Cardiac muscle cell (in vitro differentiated cells and primary cell): ENCODE results near the gene ZC3H12C. TPM values are rescaled to one million over a fixed set of nuclear protein-coding genes. Genes with fewer than 3 reads are reported as not detected.

Source experiments
- DNase-seq, 2 donors: peaks; one replicate each; pipeline versions ENCODE4 v3.0.0 to v3.0.0-alpha.2; 2010 to 2017; ENCODE audit warnings: low read depth in 1 of 2, low spot score in 1 of 2
- H3K27ac ChIP-seq: fragments of 200-600 bp; sonication (generic); 2 replicates; pipeline ENCODE4 v1.5.1; 2016
- H3K27me3 ChIP-seq: fragments of 200-600 bp; sonication (generic); 2 replicates; pipeline ENCODE4 v1.6.0; 2016; ENCODE audit warnings: control low read depth
- H3K36me3 ChIP-seq: fragments of 200-600 bp; sonication (generic); 2 replicates; pipeline ENCODE4 v1.5.1; 2016; ENCODE audit warnings: control low read depth
- H3K4me1 ChIP-seq: fragments of 200-600 bp; sonication (generic); 2 replicates; pipeline ENCODE4 v1.8.1; 2017; ENCODE audit warnings: low read depth, mild to moderate bottlenecking, mixed run types
- H3K4me3 ChIP-seq: fragments of 200-600 bp; sonication (generic); 2 replicates; pipeline ENCODE4 v1.5.1; 2016; ENCODE audit warnings: mild to moderate bottlenecking
- H3K9me3 ChIP-seq: fragments of 200-600 bp; sonication (generic); 2 replicates; pipeline ENCODE4 v1.5.1; 2017; ENCODE audit warnings: low read depth, mild to moderate bottlenecking, control low read depth
- polyA plus RNA-seq: library from polyadenylated mRNA; unstranded; fragments of >200 nt; fragmentation: Nextera tagmentation; extraction: Ambion mirVana; gene quantifications from 2 replicates; pipeline ENCODE4 v1.2.1, GENCODE V29; 2016
- total RNA-seq: library from RNA; depleted of rRNA; stranded (reverse); fragments of >200 nt; gene quantifications from 2 replicates; pipeline ENCODE4 v1.2.3, GENCODE V29; 2016
- TF ChIP-seq, protein P1 (sequence below): IDR thresholded peaks from 2 replicates; pipeline ENCODE4 v1.5.1; 2012; ENCODE audit warnings: low read depth, mild to moderate bottlenecking, low read length

Gene ZC3H12C
- total and polyA plus RNA-seq, 2 experiments from 2014 or later, result 1.0 to 7.1 TPM

DNA sequence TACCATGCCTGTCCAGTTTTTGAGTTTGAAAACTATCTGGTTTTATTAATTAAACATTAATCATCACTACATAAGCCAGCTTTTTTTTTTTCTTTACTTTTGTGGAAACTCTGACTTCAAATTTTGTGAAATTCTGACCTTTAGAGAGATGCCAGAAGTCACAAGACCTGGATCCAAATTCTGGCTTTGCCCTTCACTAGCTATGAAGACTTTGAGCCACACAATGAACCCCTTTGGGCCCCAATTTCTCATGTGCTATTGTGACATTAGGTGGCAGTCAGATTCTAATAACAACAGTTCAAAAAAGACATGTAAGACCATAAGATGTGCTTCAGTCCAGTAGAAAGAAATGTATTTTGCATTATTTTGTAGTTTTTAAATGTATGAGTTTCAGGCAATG is 60.3 kb downstream of the ZC3H12C start:
- no peaks in the 10 kb centered on the region for H3K9me3 ChIP-seq
- no peak overlapping the region for H3K27ac ChIP-seq
- DNase-seq, result no peak
- H3K27me3 ChIP-seq, result no peaks in the 10 kb centered on the region
- no peaks in the 10 kb centered on the region for H3K36me3 ChIP-seq
- TF ChIP-seq, protein P1, sequence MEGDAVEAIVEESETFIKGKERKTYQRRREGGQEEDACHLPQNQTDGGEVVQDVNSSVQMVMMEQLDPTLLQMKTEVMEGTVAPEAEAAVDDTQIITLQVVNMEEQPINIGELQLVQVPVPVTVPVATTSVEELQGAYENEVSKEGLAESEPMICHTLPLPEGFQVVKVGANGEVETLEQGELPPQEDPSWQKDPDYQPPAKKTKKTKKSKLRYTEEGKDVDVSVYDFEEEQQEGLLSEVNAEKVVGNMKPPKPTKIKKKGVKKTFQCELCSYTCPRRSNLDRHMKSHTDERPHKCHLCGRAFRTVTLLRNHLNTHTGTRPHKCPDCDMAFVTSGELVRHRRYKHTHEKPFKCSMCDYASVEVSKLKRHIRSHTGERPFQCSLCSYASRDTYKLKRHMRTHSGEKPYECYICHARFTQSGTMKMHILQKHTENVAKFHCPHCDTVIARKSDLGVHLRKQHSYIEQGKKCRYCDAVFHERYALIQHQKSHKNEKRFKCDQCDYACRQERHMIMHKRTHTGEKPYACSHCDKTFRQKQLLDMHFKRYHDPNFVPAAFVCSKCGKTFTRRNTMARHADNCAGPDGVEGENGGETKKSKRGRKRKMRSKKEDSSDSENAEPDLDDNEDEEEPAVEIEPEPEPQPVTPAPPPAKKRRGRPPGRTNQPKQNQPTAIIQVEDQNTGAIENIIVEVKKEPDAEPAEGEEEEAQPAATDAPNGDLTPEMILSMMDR, result no peak
- peaks cover 4% of the 10 kb centered on the region for H3K4me1 ChIP-seq
- H3K4me3 ChIP-seq, result no peak overlapping the region

DNA sequence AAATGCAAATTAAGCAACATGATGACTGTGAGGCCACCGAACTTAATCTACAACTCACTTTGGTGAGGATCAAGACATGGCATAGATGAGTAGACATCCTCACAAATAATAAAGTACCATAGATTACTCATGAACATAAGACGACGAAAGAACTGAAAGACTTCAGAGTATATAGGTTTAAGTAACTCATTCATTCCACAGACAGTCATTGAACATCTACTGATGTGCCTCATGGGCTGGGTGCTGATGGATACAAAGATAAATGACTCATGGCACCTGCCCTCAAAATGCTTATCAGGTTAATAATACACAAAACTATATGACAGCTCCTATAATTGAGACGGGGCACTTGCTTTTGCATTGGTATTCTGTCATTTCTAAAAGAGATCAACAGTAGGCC is 63.3 kb downstream of the ZC3H12C start:
- H3K4me1 ChIP-seq, result peaks cover 4% of the 10 kb centered on the region
- H3K27ac ChIP-seq, result no peak overlapping the region
- TF ChIP-seq, protein P1, result no peak
- DNase-seq, result no peak
- no peaks in the 10 kb centered on the region for H3K9me3 ChIP-seq
- H3K27me3 ChIP-seq, result no peaks in the 10 kb centered on the region
- no peaks in the 10 kb centered on the region for H3K36me3 ChIP-seq
- H3K4me3 ChIP-seq, result no peak overlapping the region

DNA sequence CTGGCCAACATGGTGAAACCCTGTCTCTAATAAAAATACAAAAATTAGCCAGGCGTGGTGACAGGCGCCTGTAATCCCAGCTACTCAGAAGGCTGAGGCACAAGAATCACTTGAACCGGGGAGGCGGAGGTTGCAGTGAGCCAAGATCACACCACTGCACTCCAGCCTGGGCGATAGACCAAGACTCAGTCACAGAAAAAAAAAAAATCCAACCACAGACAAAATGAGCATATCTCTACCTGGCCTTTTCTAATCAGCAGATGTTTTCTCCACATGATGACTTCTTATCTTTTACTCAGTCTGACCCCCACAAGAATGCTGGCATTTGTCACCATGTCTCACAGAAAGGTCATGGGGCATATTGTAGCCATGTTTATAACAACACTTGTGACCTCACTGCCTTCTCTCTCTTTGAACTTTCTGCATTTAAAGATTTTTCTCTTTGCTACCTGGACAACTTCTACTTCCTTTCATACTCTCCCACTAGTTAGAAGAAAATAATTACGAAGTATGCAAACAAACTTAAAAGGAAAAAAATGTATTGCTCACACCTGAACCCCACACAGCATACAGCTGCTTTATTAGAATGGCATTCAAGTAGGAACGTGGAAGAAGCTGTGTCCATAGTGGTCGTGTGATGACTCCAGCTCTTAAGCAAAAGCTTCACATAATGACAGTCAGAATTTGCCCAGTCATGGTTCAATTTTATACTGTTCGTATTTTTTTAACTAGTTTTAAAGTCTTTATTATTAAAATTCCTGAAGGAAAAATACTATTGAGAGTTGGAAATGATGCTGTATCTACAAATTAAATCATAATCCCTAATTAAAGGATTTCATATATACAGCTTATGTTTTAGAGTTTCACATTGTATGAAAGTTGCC is 65.4 kb downstream of the ZC3H12C start:
- no peak overlapping the region for H3K4me3 ChIP-seq
- no peaks in the 10 kb centered on the region for H3K27me3 ChIP-seq
- peaks cover 4% of the 10 kb centered on the region for H3K4me1 ChIP-seq
- no peaks in the 10 kb centered on the region for H3K9me3 ChIP-seq
- TF ChIP-seq, protein P1, result no peak
- no peak for DNase-seq
- H3K36me3 ChIP-seq, result no peaks in the 10 kb centered on the region
- no peak overlapping the region for H3K27ac ChIP-seq

DNA sequence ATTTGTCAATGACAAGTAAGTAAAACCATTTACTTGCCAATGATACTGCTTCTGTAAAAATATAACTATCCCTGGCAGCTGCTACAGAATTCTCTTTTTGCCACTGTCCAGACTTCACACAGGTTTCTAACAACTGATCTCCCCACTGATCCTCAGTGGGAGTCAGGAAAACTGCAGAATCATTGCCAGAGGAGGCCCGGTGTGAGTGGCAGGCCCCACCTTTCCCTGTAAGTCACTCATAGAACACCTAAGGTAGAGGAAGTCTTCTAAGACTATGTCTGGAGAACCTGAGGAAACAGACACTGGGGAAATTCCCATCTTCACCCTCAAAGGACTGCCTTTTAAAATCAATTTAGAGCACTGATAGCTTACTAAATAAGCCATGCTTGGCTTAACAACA is 66.3 kb downstream of the ZC3H12C start:
- H3K27me3 ChIP-seq, result no peaks in the 10 kb centered on the region

DNA sequence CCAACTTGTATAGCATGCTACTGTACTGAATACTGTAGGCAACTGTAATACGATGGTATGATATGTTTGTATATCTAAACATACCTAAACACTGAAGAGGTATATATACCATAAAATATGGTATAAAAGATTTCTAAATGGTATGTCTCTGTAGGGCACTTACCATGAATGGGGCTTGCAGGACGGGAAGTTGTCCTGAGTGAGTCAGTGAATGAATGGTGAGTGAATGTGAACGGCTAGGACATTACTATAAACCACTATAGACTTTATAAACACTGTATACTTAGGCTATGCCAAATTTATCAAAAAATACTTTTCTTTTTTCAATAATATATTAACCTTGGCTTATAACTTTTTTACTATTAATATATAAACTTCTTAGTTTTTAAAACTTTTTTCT is 66.8 kb downstream of the ZC3H12C start:
- Histone ChIP-seq H3K27ac (no peak overlapping the region), H3K4me1 (peaks cover 4% of the 10 kb centered on the region), H3K9me3 (no peaks in the 10 kb centered on the region), H3K4me3 (no peak overlapping the region), H3K36me3 (no peaks in the 10 kb centered on the region), H3K27me3 (no peaks in the 10 kb centered on the region)
- TF ChIP-seq, protein P1, result no peak
- DNase-seq, result peak in 1 of 2 donors; percentile 35

More for the DNA sequence above, 66.3 kb downstream of the ZC3H12C start:
- no peak for DNase-seq
- Histone ChIP-seq H3K27ac (no peak overlapping the region), H3K9me3 (no peaks in the 10 kb centered on the region), H3K36me3 (no peaks in the 10 kb centered on the region), H3K4me1 (peaks cover 4% of the 10 kb centered on the region), H3K4me3 (no peak overlapping the region)
- TF ChIP-seq, protein P1, result no peak
